Endodermal cell (in vitro differentiated cells): ENCODE measurements around the gene NDUFA6. TPM values are rescaled to one million over a fixed set of nuclear protein-coding genes. Genes with fewer than 3 reads are reported as not detected.
A peak's percentile ranks its signal among the peaks of the same experiment; 100 is the strongest.

Experiments
- DNase-seq: peaks from one replicate; pipeline ENCODE4 v3.0.0-alpha.2; 2017
- H3K27ac ChIP-seq: 2 replicates; pipeline ENCODE4 v1.5.1; 2013; ENCODE audit warnings: mild to moderate bottlenecking, low read depth, low read length, moderate library complexity
- H3K27me3 ChIP-seq: 2 replicates; pipeline ENCODE4 v1.6.1; 2013; ENCODE audit warnings: mild to moderate bottlenecking, low read length, moderate library complexity; ENCODE audit not compliant: insufficient read depth, control insufficient read depth, poor library complexity, severe bottlenecking
- H3K36me3 ChIP-seq: 2 replicates; pipeline ENCODE4 v1.7.0; 2013; ENCODE audit warnings: mild to moderate bottlenecking, low read length, moderate library complexity; ENCODE audit not compliant: control insufficient read depth, insufficient read depth
- H3K4me1 ChIP-seq: one replicate; pipeline ENCODE4 v1.7.0; 2013; ENCODE audit warnings: low read length; ENCODE audit not compliant: control insufficient read depth, insufficient read depth
- H3K4me3 ChIP-seq: 2 replicates; pipeline ENCODE4 v1.5.1; 2013; ENCODE audit warnings: mild to moderate bottlenecking, low read length, moderate library complexity
- H3K9ac ChIP-seq: 2 replicates; pipeline ENCODE4 v1.6.1; 2013; ENCODE audit warnings: mild to moderate bottlenecking, low read length, moderate library complexity; ENCODE audit not compliant: poor library complexity, severe bottlenecking; ENCODE audit errors: extremely low read depth
- H3K9me3 ChIP-seq: 2 replicates; pipeline ENCODE4 v1.6.1; 2013; ENCODE audit warnings: mild to moderate bottlenecking, low read length, moderate library complexity; ENCODE audit not compliant: control insufficient read depth
- H3K27ac Mint-ChIP-seq: 2 replicates; pipeline ENCODE4 v1.8.0; 2020; ENCODE audit warnings: mixed read lengths
- H3K27me3 Mint-ChIP-seq: 2 replicates; pipeline ENCODE4 v1.8.0; 2021; ENCODE audit warnings: mild to moderate bottlenecking, mixed read lengths; ENCODE audit not compliant: insufficient read depth
- H3K36me3 Mint-ChIP-seq: 2 replicates; pipeline ENCODE4 v1.8.0; 2020; ENCODE audit warnings: low read depth, mixed read lengths
- H3K4me1 Mint-ChIP-seq: 2 replicates; pipeline ENCODE4 v1.8.0; 2020; ENCODE audit warnings: mixed read lengths
- H3K4me3 Mint-ChIP-seq: 2 replicates; pipeline ENCODE4 v1.8.0; 2020; ENCODE audit warnings: mild to moderate bottlenecking, moderate library complexity, mixed read lengths
- H3K9me3 Mint-ChIP-seq: 2 replicates; pipeline ENCODE4 v1.8.0; 2020; ENCODE audit warnings: mild to moderate bottlenecking, mixed read lengths
- WGBS, 2 experiments: methylation state at CpG; one replicate each; pipeline versions ENCODE4 v1.1.5 to v1.1.7; 2013; ENCODE audit warnings: missing lambda C conversion rate in 2 of 2, mixed read lengths in 1 of 2; ENCODE audit not compliant: insufficient coverage in 1 of 2, insufficient read length in 1 of 2; 5-methylcytosine and 5-hydroxymethylcytosine counted together
- total RNA-seq, 2 donors: library from RNA; stranded (reverse); fragmentation: NEBNext Ultra II Directional in 1 of 2; extraction: Animal tissue kit (Norgen Biotek cat#: 25700) in 1 of 2; gene quantifications; 2 replicates in 1 of 2; 3 replicates in 1 of 2; pipeline ENCODE4 v1.2.1, GENCODE V29; 2021
- TF ChIP-seq, protein P1 (sequence below): fragments of 200-600 bp; sonication (generic); conservative IDR thresholded peaks from 2 replicates; pipeline ENCODE4 v1.5.0; 2021; ENCODE audit warnings: antibody characterized with exemption, mild to moderate bottlenecking

The NDUFA6 gene
- total RNA-seq, 2 donors from 2014 or later = 83.4 to 103 TPM

DNA sequence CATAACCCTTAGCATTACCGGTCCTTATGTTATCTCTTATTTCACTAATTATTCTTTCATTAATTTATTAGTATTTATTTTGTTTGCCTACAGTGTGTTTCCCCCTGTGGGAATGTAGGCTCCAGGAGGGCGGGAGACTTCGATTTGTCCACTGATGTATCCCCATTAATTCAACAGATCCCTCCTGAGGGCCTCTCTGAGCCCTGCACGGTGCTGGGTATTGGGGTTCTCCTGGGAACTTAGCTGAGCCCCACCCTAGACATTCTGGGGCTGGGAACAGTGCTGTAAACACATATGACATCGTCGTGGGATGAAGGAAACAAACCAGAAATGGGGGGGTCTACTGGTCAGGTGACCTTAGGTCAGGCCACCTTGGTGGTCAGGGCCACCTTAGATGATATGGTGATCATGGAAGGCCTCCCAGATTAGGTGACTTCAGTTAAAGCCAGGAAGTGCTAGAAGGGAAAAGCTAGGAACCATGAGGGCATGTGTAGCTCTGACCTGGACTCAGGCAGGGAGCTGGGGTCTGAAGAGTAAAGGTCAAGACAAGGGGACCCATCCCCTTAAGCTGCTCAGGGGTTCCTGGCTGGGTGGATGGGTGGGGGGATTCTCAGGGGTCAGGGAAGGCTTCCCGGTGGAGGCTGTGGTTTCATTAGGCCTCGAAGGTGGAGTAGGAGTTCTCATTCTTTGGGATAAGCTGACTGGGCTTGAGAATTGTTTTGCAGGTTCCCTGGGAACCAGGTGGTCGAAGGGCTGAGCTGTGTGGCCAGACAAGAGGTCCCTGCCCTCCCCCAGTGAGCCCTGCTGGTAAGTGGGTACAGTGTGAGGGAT, 15.5 kb downstream of the NDUFA6 start:
- Histone ChIP-seq H3K9ac (no peak overlapping the region), H3K4me3 (no peak overlapping the region), H3K27me3 (no peaks in the 10 kb centered on the region), H3K27ac (no peak overlapping the region), H3K4me1 (no peaks in the 10 kb centered on the region), H3K9me3 (no peaks in the 10 kb centered on the region), H3K36me3 (no peaks in the 10 kb centered on the region)
- Mint-ChIP-seq H3K27me3 (peaks cover 9% of the 10 kb centered on the region), H3K36me3 (peaks cover 3% of the 10 kb centered on the region), H3K4me3 (peak overlapping the region; percentile 48), H3K4me1 (peaks cover 11% of the 10 kb centered on the region), H3K27ac (peak overlapping the region; percentile 52), H3K9me3 (no peaks in the 10 kb centered on the region)
- TF ChIP-seq, protein P1, sequence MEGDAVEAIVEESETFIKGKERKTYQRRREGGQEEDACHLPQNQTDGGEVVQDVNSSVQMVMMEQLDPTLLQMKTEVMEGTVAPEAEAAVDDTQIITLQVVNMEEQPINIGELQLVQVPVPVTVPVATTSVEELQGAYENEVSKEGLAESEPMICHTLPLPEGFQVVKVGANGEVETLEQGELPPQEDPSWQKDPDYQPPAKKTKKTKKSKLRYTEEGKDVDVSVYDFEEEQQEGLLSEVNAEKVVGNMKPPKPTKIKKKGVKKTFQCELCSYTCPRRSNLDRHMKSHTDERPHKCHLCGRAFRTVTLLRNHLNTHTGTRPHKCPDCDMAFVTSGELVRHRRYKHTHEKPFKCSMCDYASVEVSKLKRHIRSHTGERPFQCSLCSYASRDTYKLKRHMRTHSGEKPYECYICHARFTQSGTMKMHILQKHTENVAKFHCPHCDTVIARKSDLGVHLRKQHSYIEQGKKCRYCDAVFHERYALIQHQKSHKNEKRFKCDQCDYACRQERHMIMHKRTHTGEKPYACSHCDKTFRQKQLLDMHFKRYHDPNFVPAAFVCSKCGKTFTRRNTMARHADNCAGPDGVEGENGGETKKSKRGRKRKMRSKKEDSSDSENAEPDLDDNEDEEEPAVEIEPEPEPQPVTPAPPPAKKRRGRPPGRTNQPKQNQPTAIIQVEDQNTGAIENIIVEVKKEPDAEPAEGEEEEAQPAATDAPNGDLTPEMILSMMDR = no peak
- WGBS, 2 experiments = 92 to 100% methylated on average over 6 to 8 of the region's 9 CpGs
- DNase-seq = no peak

DNA sequence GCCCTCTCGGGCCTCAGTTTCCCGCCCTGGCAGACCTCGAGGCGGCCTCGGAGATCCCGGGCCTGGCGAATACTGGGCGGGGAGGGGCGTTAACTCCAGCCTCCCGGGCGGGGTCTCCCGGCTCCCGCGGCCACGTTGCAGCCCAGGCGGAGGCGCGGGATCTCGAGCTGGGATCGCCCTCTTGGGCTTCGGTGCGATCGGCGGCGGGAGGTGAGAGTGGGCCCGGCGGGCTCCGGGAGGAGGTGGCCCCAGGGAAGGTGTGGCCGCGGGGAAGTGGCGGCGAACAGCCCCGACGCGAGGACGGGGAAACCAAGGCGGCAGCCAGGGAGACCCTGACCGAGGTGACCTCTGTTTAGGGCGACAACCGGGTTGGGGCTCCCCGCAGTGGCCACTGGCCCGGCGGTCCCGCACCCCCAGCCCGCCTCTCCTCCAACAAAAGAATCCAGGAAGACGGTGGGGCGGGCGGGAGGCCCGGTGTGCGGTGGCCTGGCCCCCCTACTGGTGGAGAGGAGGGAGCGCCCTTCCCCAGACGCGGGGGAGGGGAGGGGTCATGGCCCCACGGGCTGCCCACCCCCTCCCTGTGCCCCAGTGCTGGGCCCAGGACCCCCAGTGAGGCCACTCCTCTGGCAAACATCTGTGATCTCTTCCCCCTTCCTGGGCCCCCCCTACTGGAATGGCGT, 16.3 kb downstream of the NDUFA6 start, which contains the start of gene PHETA2:
Gene PHETA2 (plus strand): TSS at position 117 of the 680 bp plus-strand sequence. CDS start 3,046 bp downstream, outside the sequence.
- H3K4me3 Mint-ChIP-seq = peak within 1 kb of the TSS; percentile 48
- H3K27ac Mint-ChIP-seq = peak within 1 kb of the TSS; percentile 52

DNA sequence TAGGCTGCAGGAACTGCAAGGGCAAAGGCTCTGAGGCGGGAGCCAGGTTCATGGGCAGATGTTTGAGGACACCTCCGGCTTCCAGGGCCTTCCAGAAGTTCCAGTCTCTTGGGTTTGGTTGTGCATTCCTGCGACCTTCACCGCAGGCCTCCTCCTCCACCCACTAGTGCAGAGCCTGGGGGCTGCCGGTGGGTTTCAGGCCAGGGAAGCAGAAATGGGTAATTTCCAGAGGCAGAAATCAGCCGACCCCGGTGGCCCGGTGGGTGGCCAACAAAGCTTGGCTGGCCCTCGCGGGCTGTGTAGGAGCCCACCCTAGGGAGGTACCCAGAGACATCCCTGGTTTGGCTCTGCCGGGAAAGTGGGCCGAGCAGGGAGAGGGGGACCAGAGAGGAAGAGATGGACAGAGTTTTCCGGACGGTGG, 16.9 kb downstream of the NDUFA6 start:
- H3K9me3 ChIP-seq = no peaks in the 10 kb centered on the region
- WGBS, 2 experiments = 87 to 92% methylated on average over 6 to 14 of the region's 14 CpGs
- no peaks in the 10 kb centered on the region for H3K4me1 ChIP-seq
- Mint-ChIP-seq H3K27ac (no peak overlapping the region), H3K4me3 (peak overlapping the region; percentile 48), H3K4me1 (peaks cover 8% of the 10 kb centered on the region), H3K36me3 (peaks cover 3% of the 10 kb centered on the region), H3K9me3 (no peaks in the 10 kb centered on the region), H3K27me3 (peaks cover 9% of the 10 kb centered on the region)
- no peak overlapping the region for H3K27ac ChIP-seq
- no peak overlapping the region for H3K4me3 ChIP-seq
- TF ChIP-seq, protein P1 = no peak
- DNase-seq = no peak
- no peaks in the 10 kb centered on the region for H3K36me3 ChIP-seq
- no peaks in the 10 kb centered on the region for H3K27me3 ChIP-seq
- no peak overlapping the region for H3K9ac ChIP-seq

More for the DNA sequence above, 16.3 kb downstream of the NDUFA6 start, which contains the start of gene PHETA2:
- WGBS, 2 experiments = 30 to 35% methylated on average over 25 to 55 of the region's 55 CpGs
- Mint-ChIP-seq H3K36me3 (peaks cover 3% of the 10 kb centered on the region), H3K9me3 (no peaks in the 10 kb centered on the region), H3K4me1 (peaks cover 12% of the 10 kb centered on the region), H3K27me3 (peaks cover 9% of the 10 kb centered on the region)
- no peaks in the 10 kb centered on the region for H3K36me3 ChIP-seq
- peak within 1 kb of the TSS; percentile 25 for H3K9ac ChIP-seq
- no peaks in the 10 kb centered on the region for H3K9me3 ChIP-seq
- no peak within 1 kb of the TSS for H3K27ac ChIP-seq
- no peaks in the 10 kb centered on the region for H3K27me3 ChIP-seq
- DNase-seq = peak; percentile 68
- TF ChIP-seq, protein P1 = peak; percentile 73
- no peaks in the 10 kb centered on the region for H3K4me1 ChIP-seq
- H3K4me3 ChIP-seq = no peak within 1 kb of the TSS
